GM18873 (cell line): ENCODE results near the gene THSD7A.
"Not testable (repeated sequence)": the region's sequence is repeated elsewhere in the genome, so short reads cannot be mapped to it uniquely, and the experiment has no call there.

Source experiments
- ATAC-seq: cut with Tn5 transposase; IDR thresholded peaks from one replicate; pipeline ENCODE4 v1.9.1; 2021; ENCODE audit warnings: mild to moderate bottlenecking, moderate library complexity, moderate number of reproducible peaks; ENCODE audit not compliant: unreplicated experiment, low FRiP score

Gene THSD7A

DNA sequence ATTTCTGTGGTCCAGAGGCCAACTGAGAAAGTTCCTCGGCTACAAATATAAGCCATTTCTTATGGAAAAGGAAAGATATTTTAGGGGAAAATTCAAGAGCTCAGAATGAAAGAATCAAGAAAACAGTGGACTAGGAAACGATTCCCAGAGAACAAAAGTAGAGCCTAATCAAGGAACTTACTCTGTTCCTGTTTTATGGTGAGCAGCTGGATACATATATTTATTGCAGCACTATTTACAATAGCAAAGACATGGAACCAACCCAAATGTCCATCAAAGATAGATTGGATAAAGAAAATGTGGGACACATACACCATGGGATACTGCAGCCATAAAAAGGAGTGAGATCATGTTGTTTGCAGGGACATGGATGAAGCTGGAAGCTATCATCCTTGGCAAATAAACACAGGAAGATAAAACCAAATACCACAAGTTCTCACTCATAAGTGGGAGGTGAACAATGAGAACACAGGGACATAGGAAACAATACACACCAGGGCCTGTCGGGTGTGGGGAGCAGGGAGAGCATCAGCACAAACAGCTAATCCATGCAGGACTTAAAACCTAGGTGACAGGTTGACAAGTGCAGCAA, 298.7 kb downstream of the THSD7A start:
- no peak for ATAC-seq

DNA sequence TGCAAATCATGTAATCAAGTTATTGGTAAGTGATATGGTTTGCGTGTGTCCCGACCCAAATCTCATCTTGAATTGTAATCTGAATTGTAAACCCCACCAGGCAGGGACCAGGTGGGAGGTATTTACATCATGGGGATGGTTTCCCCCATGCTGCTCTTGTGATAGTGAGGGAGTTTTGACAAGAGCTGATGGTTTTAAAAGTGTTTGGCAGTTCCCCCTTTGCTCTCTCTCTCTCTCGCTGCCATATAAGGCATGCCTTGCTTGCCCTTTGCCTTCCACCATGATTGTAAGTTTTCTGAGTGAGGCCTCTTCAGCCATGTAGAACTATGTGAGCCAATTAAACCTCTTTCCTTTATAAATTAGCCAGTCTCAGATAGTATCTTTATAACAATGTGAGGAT, 302.6 kb downstream of the THSD7A start:
- no peak for ATAC-seq

DNA sequence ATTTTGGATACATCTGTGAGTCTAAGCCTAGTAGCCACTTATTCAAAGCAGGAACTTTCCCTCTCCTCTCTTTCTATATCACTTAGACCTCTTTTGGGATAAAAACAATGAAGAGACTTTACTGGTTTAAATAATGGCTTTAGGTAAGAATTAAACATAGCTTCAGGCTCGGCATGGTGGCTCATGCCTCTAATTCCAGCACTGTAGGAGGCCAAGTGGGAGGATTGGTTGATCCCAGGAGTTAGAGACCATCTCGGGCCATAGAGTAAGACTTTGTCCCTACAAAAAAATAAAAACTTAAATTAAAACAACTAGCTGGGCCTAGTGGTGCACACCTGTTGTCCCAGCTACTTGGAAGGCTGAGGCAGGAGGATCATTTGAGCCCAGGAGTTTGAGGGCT, 304.3 kb downstream of the THSD7A start:
- no peak for ATAC-seq

DNA sequence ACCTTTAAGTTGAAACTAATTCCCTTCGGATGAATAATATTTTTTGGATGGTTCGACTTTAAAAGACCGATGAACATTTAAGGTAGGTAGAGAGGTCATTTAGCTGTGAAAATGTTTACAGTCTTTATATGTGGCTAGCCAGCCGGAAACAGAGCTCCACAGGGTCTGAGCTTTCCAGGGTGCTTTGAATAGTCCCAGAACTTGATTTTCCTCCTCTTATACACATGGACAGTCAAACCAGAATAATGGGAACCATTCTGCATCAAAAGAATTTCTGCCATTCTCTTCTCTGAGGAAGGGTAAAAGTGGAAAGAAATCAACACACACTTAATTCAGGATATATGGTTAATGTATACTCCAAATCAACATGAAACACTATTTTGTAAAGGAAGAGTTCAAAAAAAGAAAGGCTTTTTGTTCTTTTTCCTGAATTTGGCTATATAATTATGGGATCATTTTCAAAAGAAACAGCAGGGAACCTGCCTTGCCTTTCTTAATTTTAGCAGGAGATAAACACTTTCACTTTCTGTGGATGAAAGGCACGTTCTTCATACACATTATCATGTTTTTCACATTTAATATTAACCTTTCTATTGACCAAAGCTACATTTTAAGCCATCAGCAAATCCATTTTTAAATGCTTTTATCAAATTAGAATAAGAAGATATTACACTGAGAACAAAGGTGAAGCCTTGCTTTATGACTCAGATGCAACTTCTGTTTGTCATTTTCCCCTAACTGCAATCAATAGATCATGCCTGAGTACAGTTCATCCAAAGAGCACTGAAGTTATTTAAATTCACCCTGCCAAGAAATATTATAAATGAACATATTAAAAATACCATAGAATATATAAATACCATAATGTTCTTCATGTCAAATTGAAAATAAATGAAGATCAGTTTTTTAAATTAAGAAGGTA, 307.3 kb downstream of the THSD7A start:
- no peak for ATAC-seq

DNA sequence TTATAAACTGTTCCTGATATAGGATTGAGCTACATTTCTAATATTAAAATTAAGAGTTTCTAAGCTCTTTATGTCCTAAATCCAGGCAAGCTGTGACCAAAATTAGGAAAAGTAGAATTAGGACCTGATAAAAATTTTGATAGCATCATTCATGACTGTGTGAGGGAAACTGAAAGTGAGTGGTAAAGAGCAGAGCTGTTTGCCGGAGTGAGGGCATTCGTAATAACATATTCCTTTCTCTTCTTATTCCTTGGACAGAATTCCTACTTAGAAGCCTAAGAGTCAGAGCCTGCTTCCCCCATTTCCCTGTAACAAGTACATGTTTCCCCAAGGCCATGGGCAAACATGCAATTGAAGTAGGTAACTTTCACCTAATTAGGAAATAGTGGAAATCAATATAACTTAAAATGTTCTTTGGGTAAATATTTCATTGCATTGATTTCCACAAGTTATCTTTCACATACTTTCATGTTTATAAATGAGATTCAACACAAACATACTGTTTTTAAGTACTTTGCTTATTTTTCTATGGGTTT, 310.0 kb downstream of the THSD7A start:
- ATAC-seq = not testable (repeated sequence)

DNA sequence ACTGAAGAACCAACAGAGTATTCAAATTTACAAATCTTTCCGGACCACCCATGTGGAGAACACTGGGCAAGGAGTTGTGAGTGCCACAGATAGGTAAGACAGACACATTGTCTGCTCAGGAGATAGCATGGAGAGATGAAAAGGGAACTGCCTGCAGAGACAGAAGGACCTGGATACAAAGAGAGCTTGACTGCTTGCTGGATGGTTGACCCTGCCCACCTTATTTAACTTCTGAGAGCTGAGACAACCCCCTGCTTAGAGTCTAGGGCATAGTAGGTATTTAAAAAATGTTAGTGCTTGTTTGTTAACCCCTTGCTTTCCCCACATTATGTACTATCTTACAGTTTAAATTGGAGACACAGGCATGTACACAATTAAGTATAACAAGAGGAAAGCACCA, 314.1 kb downstream of the THSD7A start:
- no peak for ATAC-seq

DNA sequence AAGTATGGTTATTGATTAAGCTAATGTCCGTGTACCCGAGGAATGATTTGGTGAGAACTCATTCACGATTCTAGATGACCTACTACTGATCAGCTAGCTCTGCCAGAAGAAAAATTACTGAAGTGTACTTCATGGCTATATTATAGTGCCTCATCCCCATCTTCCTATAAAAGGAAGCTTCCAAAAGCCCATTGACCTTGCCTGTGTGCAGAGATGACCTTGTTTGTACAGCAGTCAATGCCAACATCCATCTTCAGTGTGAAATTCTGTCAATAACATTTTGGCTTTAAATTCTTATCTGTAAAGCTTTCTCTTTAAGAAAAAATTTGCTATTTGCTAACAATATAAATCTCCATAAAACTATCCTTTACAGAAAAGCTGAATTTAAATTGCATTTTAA, 315.7 kb downstream of the THSD7A start:
- ATAC-seq = no peak

DNA sequence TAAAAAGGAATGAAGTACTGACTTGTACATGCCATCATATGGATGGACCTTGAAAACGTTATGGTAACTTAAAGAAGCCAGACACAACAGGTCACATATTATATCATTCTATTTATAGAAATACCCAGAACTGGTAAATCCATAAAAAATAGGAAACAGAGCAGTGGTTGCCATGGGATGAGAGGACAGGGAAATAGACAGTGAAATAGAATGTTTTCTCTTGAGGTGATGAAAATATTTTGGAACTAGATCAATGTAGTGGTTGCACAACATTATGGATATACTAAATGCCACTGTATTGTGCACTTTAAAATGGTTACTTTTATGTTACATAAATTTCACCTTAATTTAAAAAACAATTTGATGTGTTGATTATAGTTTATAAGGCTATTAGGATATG, 318.5 kb downstream of the THSD7A start:
- no peak for ATAC-seq

DNA sequence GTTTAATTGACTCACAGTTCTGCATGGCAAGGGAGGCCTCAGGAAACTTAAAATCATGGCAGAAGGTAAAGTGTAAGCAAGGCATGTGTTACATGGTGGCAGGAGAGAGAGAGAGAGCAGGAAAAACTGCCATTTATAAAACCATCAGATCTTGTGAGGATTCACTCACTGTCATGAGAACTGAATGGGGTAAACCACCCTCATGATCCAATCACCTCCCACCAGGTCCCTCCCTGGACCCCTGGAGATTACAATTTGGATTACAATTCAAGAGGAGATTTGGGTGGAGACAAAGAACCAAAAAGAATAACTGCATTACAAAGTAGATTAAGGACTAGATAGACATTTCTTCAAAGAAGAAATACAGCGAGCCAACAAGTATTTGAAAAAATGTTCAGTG, 324.1 kb downstream of the THSD7A start:
- ATAC-seq = no peak

DNA sequence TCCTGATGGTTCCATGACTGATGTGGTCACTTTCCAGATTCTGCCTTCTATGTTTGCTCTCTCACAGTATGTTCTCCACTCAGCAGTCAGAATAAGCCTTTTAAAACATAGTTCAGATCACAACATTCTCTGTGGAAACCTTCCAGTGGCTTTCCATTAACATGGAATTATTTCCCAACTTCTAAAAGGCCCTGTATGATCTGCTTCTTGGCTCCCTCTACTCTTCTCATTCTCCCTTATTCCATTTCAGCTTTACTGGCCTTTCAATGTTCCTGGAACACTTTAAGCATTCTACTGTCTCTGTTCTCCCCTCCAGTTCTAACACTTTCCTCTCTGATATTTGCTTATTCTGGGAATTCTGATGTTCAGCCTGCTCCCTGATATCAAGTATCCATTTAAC, 325.6 kb downstream of the THSD7A start:
- no peak for ATAC-seq

DNA sequence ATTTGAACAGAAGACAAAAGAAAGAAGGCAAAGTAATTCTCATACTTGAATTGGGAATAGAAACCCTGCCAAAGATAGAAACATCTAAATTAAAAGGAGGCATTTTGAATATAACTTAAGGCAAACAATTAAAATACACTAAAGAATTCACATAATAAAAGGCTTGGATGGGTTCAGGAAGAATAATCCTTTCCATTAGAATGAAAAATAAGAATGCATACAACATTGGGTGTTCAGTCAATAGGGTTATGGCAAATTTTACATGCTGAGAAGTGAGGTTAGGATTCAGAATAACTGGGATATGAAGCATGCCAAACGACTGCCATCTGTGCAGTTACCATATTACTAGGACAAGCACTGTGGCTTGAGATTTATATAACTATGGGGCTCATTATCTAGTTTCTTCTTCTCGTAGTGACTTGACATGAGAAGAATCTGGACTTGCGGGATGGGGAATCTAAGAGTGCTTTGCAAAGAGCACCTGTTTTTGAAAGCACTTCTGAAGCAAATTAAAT, 326.5 kb downstream of the THSD7A start:
- no peak for ATAC-seq

DNA sequence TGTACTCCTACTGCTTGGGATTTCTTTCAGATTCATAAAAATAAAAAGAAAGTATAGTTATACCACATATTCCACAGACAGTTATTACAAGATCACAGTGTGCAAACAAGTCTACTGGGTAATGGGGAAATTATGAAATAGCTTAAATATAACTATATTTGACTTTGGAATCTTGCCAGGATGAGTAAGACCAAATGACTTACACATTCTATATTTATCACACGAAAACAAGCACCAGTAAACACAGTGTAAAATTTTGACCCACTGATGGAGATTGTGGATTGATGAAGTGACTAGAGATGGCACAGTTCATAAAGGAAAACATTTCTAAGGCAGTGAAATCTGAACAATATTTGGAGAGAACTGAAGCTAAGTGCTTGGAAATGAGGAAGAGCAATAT, 339.7 kb downstream of the THSD7A start:
- ATAC-seq = no peak

DNA sequence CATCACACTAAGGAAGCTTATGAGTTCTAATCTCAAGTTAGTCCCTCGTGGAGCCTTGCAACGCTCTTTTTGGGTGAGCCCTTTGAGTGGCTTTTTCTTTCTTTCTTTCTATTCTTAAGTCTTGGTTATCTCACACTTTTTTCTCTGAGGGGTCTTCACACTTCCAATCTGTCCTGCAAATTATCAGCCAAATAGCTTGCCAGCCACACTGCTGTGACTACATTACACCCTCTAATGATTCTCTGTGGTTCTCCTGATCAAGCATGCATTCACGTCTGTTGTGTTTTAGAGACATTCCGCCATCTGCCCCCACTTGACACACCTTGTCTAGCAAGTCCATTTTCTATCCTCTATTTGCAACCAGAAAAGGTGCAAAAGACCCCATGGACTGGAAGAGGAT, 340.2 kb downstream of the THSD7A start:
- ATAC-seq = no peak

DNA sequence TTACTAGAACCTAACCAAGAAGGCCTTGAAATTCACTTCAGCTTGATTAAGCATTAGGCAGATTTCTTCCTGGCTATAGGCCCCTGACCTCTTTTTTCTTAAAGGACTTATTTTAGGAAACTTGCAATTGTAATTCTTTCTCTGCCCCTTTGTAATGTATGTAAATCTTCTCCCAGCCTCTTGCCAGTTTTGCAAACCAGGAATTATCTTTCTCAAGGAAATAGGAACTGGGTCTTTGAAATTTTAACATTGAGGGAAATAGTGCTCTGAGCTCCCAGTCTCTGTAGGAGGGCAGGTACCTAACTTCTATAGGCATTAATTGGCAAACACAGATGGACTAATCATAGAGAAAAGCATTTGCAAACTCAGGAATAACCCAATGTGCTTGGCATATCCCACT, 342.7 kb downstream of the THSD7A start:
- ATAC-seq = no peak

DNA sequence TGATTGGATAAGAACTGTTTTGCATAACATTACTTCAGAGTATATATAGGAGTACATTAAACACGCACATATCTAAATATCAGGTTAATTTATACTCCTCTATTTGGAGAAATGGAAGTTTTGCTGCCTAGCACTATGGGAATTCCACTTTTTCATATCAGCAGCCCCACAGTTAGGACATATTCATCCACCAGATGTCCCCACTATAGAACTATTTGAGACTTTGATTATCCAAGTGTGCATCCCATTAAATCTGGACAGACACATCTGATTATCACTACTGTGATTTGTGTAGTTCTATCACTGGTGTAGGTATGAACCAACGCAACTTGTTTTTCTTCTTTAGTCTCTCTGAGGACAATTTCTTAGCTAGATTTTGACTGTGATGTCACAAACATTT, 345.7 kb downstream of the THSD7A start:
- ATAC-seq = no peak

DNA sequence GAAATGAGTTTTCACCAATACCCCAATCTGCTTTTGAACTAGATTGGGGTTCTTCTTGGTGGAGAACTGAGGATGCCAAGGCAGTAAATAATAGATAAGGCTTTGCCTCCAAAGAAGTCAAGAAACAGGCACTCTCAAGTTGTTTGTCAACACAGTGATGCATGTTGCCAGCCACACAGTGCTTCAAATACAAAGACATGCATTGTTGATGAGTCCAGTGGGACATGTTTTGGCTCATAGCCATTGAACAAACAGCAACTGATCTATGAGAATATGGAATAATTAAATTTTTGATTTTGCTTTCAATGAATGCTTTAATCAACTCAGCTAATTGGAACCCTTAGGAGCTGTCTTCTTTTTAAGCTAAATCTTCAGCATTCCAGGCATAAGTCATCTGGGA, 346.4 kb downstream of the THSD7A start:
- ATAC-seq = no peak

DNA sequence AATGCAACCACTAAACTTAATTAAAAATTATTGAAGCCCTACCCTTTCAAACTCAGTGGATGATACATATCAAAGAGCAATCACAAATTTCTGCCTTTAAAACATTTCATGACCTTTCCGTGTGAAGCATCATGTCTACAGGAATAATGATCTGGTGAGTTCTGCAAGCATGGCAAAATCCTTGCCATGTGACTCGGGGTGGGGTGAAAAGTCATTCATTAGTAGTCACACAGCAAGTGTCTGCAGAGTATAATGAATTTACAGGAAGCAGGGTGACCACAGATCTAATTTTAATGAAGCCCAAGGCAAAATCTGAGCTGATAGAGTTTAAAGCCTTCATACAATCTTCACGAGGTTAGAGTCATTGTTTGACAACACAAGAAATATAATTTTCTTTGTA, 351.9 kb downstream of the THSD7A start:
- no peak for ATAC-seq

DNA sequence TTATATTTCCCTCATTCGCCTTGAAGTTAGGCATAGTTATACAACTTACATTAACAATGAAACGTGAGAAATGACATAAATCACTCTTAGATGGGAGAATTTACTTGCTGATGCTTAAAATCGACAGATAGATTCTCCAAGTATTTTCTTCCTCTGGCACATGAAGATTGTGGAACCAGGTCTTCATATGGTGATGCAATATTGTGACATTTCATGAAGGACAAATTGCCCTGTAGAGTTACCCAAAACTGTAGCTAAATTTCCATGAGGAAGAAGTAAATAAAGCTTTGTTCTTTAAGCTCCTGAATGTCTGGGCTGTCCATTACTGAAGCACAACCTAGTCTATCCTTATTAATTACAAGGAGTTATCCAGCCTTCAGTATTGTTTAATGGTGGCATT, 353.1 kb downstream of the THSD7A start:
- ATAC-seq = no peak

DNA sequence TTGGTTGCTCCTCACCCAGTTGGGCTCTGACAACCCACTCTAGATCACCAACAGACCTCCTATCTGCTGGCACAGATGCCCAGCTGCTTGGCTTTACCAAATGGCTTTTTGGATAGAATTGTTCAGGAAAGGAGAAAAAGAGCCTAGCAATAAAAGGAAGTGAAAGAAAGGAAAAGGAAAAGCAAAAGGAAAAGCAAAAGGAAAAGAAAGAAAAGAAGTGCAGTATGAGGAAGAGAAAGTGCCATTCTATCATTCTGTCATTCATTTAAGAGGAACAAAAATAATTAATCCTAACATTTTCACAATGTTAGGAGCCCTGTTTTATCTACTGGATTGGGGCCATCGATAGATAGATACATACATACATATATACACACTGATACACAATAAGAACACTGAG, 353.6 kb downstream of the THSD7A start:
- ATAC-seq = no peak

DNA sequence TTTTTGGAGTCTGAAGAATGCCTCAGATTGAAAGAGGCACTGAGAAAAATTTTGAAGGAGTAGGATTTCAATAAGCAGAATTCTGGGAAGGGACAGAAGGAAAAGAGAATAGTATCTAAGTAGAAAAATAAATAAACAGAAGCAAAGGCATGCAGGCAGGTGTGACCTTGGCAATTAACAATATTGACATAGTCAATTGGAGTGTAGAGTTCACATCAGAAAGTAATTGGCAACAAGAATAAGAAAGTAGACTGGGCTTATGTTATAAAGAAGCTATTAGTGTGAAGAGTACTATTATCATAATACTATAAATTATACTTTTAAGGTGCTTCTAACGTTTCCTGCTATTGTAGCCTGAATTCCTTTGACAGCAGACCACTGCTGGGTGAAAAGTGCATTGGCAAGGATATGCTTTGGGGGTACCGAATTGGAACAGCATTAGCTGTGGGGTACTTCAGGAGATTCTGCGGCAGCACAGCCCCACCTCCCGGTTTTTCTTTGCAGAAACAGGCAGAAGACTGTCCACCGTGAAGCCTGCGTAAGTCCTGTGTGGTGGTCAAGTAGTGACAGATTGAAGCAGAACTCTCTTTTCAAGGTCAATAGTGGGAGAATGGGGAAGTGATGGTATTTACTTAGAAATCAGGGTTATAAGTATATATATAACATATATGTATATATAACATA, 357.0 kb downstream of the THSD7A start:
- no peak for ATAC-seq

DNA sequence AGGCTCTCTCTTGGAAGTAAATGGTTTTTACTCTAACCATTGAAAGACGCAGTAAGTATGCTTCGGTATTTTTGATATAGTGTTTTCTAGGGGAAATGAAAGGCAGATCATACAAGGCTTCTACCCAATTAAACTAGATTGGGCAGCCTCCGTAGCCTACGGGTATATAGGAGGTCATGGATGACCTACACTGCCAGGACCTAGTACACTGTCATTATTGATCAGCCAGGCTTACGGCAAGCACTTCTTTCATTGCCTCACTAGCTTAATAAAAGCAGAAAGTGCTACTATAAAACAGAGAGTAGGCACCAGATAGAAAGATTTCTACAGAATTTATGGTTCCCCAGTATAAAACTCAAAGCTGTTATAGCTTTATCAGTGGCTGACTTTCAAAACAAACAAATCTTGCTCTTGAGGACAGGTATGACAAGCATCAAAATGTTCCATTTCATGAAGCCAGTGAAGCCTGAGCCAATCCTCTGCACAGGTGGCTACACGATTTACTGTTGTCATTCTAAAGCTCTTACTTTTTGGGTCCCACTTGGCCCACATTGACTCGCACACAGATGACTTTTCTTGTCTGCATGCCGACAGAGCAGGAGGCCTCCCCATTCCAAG, 358.1 kb downstream of the THSD7A start:
- no peak for ATAC-seq
